ENCODE data around the gene CCL4. TPM values are rescaled to one million over a fixed set of nuclear protein-coding genes. Genes with fewer than 3 reads are reported as not detected.
"Not testable (repeated sequence)": the region's sequence is repeated elsewhere in the genome, so short reads cannot be mapped to it uniquely, and the experiment has no call there.

Gene CCL4
- polyA plus RNA-seq, 1 donor (not counting 4 experiments of a cell fraction or from before 2014, with no cell fraction given), result not detected

DNA sequence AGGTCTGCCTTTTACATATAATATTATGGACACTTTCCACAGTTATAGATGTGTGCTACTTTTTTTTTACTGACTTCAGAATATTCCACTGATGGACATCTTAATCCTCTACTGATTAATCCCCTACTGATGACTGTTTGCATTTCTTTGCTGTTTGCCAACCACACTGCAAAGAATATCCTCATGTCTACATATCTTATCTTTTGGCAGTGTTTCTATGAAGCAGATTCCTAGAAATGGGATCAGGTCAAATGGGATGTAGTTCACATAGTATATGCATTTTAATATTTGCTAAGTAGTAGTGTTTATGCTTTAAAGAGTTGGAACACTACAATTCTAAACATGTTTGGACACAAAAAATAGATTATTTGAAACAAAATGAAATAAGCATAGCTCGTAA, 16.8 kb upstream of the CCL4 start:
- no peak overlapping the region for H3K9ac ChIP-seq (ENCODE audit: control insufficient read depth, extremely low read depth, insufficient read depth, low read length)
- H3K9me1 ChIP-seq (ENCODE audit: control insufficient read depth, extremely low read depth, insufficient read depth, low read length), result no peaks in the 10 kb centered on the region
- no peaks in the 10 kb centered on the region for H3K4me1 ChIP-seq (ENCODE audit: control insufficient read depth, extremely low read depth, insufficient read depth, low read length)
- DNase-seq (ENCODE audit: low read depth, low spot score) (no peak), FAIRE-seq (no peak)
- H3K4me3 ChIP-seq (ENCODE audit: control insufficient read depth in 2 of 3, extremely low read depth in 1 of 3, insufficient read depth in 2 of 3, low read depth in 1 of 3, low read length in 3 of 3), result no peak overlapping the region
- H4K20me1 ChIP-seq (ENCODE audit: control insufficient read depth, extremely low read depth, insufficient read depth, low read length), result no peaks in the 10 kb centered on the region
- no peak overlapping the region for H2AFZ ChIP-seq (ENCODE audit: control insufficient read depth, low read length)
- H3K79me2 ChIP-seq (ENCODE audit: control insufficient read depth, insufficient read depth, low read length), result no peaks in the 10 kb centered on the region
- no peak overlapping the region for H3K4me2 ChIP-seq (ENCODE audit: control insufficient read depth, extremely low read depth, insufficient read depth, low read depth, low read length)
- H3K27ac ChIP-seq (ENCODE audit: control insufficient read depth, insufficient read depth, low read length), result no peak overlapping the region
- dilution Hi-C loops (cut with MboI; ENCODE audit: extremely low pct_ligation_motif_present, low sequenced_read_pairs), result no loop called here
- H3K36me3 ChIP-seq (ENCODE audit: control insufficient read depth in 2 of 2, extremely low read depth in 1 of 2, insufficient read depth in 2 of 2, low read length in 2 of 2), result no peaks in the 10 kb centered on the region
- no peaks in the 10 kb centered on the region for H3K9me3 ChIP-seq (ENCODE audit: control insufficient read depth, low read depth, low read length)
- H3K27me3 ChIP-seq (ENCODE audit: control insufficient read depth, extremely low read depth, insufficient read depth, low read length), result no peaks in the 10 kb centered on the region
- TF ChIP-seq, protein P1, sequence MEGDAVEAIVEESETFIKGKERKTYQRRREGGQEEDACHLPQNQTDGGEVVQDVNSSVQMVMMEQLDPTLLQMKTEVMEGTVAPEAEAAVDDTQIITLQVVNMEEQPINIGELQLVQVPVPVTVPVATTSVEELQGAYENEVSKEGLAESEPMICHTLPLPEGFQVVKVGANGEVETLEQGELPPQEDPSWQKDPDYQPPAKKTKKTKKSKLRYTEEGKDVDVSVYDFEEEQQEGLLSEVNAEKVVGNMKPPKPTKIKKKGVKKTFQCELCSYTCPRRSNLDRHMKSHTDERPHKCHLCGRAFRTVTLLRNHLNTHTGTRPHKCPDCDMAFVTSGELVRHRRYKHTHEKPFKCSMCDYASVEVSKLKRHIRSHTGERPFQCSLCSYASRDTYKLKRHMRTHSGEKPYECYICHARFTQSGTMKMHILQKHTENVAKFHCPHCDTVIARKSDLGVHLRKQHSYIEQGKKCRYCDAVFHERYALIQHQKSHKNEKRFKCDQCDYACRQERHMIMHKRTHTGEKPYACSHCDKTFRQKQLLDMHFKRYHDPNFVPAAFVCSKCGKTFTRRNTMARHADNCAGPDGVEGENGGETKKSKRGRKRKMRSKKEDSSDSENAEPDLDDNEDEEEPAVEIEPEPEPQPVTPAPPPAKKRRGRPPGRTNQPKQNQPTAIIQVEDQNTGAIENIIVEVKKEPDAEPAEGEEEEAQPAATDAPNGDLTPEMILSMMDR (optimal IDR thresholded peaks at IDR 0.05 in 1 of 3, IDR thresholded peaks at IDR 0.05 in 1 of 3, conservative IDR thresholded peaks at IDR 0.05 in 1 of 3; ENCODE audit: extremely low read depth in 1 of 3, insufficient read depth in 2 of 3, low read length in 3 of 3), result no peak
- TF ChIP-seq EZH2 (IDR thresholded peaks at IDR 0.05; ENCODE audit: low read length), result no peak

GRCh38 chr17:36087471-36087870, 16.2 kb upstream of the CCL4 start:
- H3K9me3 ChIP-seq (ENCODE audit: control insufficient read depth, low read depth, low read length); H3K27ac ChIP-seq (ENCODE audit: control insufficient read depth, insufficient read depth, low read length); H2AFZ ChIP-seq (ENCODE audit: control insufficient read depth, low read length); H3K36me3 ChIP-seq (ENCODE audit: control insufficient read depth in 2 of 2, extremely low read depth in 1 of 2, insufficient read depth in 2 of 2, low read length in 2 of 2); H4K20me1 ChIP-seq (ENCODE audit: control insufficient read depth, extremely low read depth, insufficient read depth, low read length); H3K9ac ChIP-seq (ENCODE audit: control insufficient read depth, extremely low read depth, insufficient read depth, low read length); H3K4me2 ChIP-seq (ENCODE audit: control insufficient read depth, extremely low read depth, insufficient read depth, low read depth, low read length); H3K79me2 ChIP-seq (ENCODE audit: control insufficient read depth, insufficient read depth, low read length); H3K4me3 ChIP-seq (ENCODE audit: control insufficient read depth in 2 of 3, extremely low read depth in 1 of 3, insufficient read depth in 2 of 3, low read depth in 1 of 3, low read length in 3 of 3); H3K4me1 ChIP-seq (ENCODE audit: control insufficient read depth, extremely low read depth, insufficient read depth, low read length); DNase-seq (ENCODE audit: low read depth, low spot score); FAIRE-seq; H3K9me1 ChIP-seq (ENCODE audit: control insufficient read depth, extremely low read depth, insufficient read depth, low read length); H3K27me3 ChIP-seq (ENCODE audit: control insufficient read depth, extremely low read depth, insufficient read depth, low read length); dilution Hi-C loops (cut with MboI; ENCODE audit: extremely low pct_ligation_motif_present, low sequenced_read_pairs): not testable (repeated sequence)

- DNase-seq (ENCODE audit: low read depth, low spot score); H3K36me3 ChIP-seq (ENCODE audit: control insufficient read depth in 2 of 2, extremely low read depth in 1 of 2, insufficient read depth in 2 of 2, low read length in 2 of 2); H3K4me3 ChIP-seq (ENCODE audit: control insufficient read depth in 2 of 3, extremely low read depth in 1 of 3, insufficient read depth in 2 of 3, low read depth in 1 of 3, low read length in 3 of 3); H2AFZ ChIP-seq (ENCODE audit: control insufficient read depth, low read length); H4K20me1 ChIP-seq (ENCODE audit: control insufficient read depth, extremely low read depth, insufficient read depth, low read length); FAIRE-seq; H3K9me1 ChIP-seq (ENCODE audit: control insufficient read depth, extremely low read depth, insufficient read depth, low read length); H3K27me3 ChIP-seq (ENCODE audit: control insufficient read depth, extremely low read depth, insufficient read depth, low read length); H3K9ac ChIP-seq (ENCODE audit: control insufficient read depth, extremely low read depth, insufficient read depth, low read length); H3K27ac ChIP-seq (ENCODE audit: control insufficient read depth, insufficient read depth, low read length); H3K4me1 ChIP-seq (ENCODE audit: control insufficient read depth, extremely low read depth, insufficient read depth, low read length); H3K79me2 ChIP-seq (ENCODE audit: control insufficient read depth, insufficient read depth, low read length); H3K4me2 ChIP-seq (ENCODE audit: control insufficient read depth, extremely low read depth, insufficient read depth, low read depth, low read length); dilution Hi-C loops (cut with MboI; ENCODE audit: extremely low pct_ligation_motif_present, low sequenced_read_pairs); H3K9me3 ChIP-seq (ENCODE audit: control insufficient read depth, low read depth, low read length): not testable (repeated sequence)
These were observed 15.6 kb upstream of the CCL4 start for GRCh38 chr17:36087897-36088572.
